C4-2B (cell line): Measurements from ENCODE around the gene PTPN1.

ENCODE experiments used
- CTCF ChIP-seq: fragments of 450-650 bp; conservative IDR thresholded peaks from 2 replicates; pipeline ENCODE4 v1.5.1; 2017; ENCODE audit warnings: mild to moderate bottlenecking
- ZFX ChIP-seq: fragments of 450-650 bp; IDR thresholded peaks from 2 replicates; pipeline ENCODE4 v1.6.1; 2017

- TF ChIP-seq CTCF (no peak), ZFX (no peak)
These were observed 97.3 kb downstream of the PTPN1 start for GRCh38 chr20:50607436-50607835.
